Stimulated activated CD8-positive, alpha-beta memory T cell treated with anti-CD3 and anti-CD28 coated beads, Interleukin-12 subunit alpha, Interleukin-12 subunit beta, amount 100 ng/mL, for 1 hour (primary cell): Measurements from ENCODE around the gene TBXAS1.
A peak's percentile ranks its signal among the peaks of the same experiment; 100 is the strongest.

ENCODE experiments used
- DNase-seq: peaks from one replicate; pipeline ENCODE4 v3.0.0-alpha.2; 2020; ENCODE audit warnings: low read depth

TBXAS1 gene

DNA sequence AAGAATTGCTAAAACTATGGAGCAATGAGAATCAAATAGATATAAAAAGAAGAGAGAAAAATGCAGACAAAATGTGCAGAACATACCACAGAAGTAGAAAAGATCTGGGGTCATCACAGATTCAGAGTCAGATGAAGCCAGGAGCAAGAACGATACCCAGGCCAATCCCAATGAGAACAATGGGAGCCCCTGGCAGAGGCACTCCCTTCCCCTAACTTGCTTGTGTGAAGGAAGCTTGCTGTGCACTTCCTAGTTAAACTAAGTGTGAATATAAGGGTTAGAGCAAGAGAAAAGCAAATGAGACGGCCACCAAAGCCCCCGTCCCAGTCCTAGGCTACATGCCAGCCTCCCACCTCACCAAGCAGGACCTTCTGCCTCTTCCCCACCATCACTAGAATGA, 221.0 kb downstream of the TBXAS1 start:
- no peak for DNase-seq

DNA sequence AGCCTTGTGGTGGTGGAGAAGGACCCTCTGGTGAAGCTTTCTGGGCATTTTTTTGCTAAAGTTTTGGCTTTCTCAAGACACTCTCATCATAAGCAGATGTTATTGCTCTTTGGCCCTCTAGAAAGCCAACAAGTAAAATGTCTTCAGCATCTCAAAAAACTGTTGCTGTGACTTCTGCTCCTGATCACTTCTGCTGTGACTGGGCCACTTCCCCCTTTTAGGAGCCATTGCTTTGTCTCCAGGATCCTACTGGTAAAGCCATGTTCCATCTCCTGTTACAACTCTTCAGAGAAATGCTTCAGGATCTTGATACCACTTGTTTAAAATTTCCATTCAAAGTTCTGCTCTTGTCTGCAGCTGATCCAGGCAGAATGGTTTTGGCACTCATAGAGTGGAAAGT, 222.8 kb downstream of the TBXAS1 start:
- no peak for DNase-seq

DNA sequence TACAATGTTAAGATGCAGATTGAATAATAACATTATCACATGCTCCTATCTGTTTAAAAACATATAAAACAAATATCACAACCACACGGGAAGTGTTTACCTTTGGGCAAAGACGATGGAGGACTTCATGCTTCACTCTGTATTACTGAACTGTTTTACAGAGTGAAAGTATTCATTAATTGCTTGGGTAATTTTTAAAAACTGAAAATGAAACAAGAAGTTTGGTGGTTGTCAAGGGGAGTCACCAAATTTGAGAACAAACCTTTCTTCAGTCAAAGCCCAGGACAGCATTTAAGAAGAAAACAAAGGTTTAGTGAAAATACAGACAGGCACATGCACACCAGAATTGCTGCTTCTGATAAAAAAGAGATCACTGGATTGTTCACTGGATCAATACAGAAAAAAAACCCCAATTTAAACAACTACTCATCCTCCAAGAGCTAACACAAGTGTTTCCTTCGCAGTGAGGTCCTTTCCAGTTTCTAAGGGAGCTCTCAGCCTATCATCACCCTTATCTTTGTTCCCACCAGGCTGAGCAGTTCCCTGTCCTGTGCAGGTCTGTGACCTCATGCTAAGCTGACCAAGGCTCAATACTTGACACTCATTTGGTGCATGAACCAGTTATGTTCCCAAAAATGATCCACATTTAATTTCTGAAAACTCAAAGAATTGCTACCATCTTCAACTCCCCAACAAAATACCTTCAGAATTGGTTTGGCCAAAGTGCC, 224.9 kb downstream of the TBXAS1 start:
- no peak for DNase-seq

DNA sequence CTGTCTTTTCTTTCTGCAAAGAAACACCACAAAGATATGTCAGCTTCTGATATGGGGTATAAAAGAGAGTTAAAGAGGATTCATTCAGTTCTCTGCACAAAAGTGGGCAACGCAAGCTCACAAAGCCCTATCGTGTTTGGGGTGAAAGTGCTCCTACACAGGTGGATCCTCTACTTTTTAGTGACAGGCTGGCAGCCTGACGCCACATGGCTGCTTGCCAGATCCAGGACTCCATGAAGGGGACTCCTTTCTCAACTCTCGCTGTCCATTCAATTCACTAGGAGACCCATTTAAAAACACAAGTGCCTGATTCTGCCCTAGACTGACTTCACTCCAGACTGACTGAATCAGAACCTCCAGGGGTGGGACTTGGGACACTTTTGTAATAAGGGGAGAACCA, 225.7 kb downstream of the TBXAS1 start:
- DNase-seq = no peak

DNA sequence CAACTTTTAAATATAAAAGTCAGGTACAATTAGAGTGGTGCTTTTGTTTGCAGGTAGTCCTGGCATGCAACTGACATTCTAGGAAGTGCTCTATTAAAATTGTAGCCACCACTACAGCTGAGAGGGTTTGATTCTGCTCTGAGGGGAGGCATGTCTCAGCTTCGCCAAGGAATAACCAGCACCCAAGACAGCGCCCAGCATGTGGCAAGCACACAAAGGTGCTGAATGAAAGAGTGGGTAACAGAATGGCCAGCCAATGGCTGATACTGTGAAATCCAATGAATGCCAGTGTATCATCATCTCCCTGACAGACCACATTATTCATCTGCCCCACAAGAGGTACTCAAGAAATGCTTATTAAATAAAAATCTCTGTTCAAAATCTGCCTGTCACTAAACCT, 226.8 kb downstream of the TBXAS1 start:
- no peak for DNase-seq

DNA sequence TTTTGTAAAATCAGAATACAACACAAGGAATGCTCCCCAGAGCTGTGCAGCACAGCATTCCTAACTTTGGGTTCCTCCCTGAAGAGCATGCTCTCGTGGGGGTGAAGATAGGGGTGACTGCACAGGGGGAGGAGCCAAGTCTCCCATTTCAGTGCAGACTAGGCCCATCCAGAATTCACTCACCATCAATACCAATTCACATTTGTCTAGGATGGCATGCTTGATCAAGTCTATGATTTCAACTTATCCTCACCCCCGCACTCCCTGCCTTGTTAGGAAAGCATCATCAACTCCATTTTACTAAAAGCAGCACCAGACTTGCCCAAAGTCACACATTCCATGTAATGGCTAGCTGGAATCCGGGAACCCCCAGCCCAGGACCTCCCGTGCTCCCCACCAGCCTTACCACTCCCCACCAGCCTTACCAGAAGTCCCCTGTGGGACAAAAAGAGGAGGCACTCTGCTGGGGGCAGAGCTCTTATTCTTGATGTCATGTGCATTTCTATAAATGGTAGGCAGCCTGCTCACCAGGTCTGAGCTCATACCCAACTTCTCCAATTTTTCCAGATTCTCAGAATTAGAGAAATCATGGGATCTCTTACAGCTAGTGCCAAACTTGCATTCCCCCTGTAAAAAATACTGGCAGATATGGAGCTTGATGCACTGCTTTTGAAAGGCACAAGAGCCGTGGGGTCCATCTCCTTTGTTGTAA, 227.5 kb downstream of the TBXAS1 start:
- DNase-seq = no peak

DNA sequence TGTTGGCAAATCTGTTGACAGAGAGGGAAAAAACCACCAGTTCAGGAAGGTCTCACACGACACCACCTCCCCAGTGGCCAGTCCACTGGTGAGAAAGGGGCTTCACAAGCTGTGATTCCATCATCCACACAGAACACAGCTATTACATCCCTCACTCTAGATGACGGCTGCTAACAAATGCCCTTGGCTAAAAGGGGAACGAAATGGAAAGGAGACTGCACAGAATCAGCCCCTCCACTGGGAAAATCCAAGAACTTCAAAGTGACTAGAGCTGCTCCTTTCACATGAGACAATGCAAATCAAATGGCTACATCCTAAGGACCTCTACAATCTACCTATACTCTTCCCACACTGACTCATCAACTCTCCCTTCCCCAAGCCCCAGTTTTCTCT, 228.1 kb downstream of the TBXAS1 start:
- DNase-seq = no peak

DNA sequence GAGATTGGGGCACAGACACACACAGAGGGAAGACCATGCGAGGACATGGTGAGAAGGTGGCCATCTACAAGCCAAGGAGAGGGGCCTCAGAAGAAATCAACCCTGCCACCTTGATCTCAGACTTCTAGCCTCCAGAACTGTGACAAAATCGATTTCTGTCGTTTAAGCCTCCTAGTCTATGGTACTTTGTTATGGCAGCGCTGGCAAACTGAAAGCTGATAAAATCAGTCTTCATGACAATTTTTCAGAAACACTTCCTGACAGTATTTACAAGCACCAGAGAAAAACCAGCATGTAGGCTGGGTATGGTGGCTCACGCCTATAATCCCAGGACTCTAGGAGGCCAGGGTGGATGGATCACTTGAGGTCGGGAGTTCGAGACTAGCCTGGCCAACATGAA, 229.5 kb downstream of the TBXAS1 start:
- DNase-seq = no peak

DNA sequence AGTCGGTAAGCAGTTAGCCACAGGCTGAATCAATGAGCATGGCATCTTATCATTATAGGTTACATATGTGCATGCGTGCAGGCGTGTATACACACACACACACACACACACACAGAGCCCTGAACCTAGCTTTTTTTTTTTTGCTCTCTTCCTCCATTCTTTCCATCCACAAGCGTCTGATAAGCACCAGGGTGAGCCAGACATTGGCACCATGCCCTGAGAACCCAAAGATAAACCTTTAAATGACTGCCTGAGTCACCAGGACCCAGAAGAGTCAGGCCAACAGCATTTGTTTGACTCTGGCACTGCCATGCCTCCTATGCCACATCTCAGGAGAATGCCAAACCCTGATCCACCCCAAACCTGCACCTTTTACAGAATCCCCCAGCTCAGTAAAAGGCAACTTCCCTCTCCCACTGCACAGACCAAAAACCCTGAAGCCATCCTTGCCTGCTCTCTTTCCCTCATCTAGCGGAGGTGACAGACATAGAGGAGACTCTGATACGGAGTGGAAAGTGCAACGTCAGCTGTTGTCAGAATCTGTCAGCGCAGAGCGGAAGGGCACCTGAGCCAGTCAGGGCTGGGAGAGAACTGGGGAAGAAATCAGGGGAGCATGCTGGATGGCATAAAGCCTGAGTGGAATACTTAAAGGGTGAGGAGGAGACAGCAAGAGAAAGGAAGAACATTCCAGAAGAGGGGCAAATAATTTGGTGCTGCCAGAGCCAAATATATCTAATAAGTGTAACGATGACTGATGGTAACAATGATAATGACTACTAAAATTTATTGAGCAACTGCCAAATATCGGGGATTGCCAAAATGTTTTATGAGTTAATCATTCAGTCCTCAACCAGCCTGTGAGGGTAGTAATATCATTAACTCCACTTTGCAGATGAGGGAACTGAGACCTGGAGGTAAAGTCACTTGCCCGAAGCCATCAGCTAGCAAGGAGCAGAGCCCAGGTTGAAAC, 230.5 kb downstream of the TBXAS1 start:
- DNase-seq = peak; percentile 52

DNA sequence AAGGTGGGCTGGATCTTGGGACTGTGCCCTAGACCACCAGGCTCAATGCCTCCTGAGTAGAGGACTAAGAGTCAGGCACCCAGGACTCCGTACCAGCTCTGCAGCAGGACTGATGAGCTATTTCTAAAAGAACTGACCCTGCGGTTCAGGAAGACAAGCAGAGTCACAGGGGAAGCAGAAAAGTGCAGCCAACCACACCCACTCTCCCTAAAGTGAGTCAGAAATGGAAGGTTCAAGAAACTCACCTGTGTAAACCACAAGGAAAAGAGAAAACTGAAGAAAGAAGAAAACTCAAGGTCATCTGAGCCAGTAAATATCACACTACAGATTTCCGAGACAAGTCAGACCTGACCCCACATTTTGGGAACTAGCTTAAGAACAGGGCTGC, 231.2 kb downstream of the TBXAS1 start:
- DNase-seq = no peak

DNA sequence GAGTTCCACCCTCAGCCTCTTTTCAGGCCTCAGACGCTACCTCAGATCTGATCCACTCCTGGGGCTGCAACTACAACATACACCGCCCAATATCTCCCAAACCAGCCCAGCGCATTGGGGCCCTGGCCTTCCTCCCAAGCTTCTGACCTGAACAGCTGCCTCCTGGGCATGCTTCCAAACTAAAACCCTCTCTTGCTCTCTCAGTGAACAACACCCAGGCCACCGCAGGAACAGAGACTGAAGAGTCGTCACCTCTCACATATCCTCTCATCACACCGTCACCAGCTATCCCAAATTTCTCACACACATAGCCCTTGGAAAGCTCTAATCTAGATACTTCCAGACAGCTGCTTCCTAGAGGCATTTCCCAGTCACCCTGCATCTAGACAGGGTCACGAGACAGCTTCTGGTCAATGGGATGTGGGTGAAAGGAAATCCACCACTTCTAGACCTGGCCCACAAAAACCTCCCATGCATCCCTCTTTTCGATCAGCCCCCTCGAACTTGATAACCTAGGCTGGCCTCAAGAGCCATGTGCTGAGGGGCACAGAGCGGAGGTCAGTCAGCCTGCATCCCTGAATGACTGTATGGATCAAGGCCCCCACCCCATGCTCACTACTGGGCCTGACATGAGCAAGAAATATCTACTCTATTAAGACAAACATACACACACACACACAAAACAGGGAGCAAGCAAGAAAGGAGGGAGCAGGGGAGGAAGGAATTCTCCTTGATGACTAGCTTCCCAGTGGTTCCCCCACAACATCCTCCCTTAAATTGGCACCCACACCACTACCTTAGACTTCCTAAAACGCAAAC, 231.9 kb downstream of the TBXAS1 start:
- DNase-seq = no peak

DNA sequence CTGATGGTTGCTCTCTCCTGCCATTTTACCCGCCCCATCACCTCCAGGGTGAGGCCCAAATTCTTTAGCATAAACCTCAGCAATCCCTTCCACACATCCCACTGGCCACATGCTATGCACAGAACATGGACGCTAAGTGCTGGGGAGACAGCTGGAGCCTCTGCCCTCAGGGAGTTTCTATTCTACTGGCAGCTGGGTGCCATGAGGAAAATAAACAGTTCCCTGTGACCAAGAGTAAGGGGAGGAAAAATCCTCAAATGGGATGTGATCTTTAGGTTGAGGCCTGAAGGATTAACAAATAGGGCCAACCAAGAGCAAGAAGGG, 232.5 kb downstream of the TBXAS1 start:
- no peak for DNase-seq

DNA sequence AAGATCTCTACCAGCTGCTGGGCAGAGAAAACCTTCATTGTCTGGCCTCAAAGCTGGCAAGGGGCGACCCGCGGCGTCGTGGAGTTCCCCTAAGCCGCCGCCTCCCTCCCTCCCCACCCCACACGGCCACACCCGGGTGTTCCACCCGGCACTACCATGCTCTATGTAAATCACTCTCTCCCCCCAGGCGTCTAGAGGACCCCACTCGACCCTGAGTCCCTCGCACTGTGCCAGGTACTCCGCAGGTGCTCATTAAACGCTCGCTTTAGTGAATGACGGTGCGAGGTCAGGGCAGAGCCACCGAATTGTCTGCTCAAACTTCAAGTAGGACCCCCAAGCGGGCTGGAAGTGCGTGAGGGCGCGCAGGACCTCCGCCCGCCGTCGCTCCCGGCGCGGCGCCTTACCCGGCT, 233.1 kb downstream of the TBXAS1 start:
- peak; percentile 45 for DNase-seq

DNA sequence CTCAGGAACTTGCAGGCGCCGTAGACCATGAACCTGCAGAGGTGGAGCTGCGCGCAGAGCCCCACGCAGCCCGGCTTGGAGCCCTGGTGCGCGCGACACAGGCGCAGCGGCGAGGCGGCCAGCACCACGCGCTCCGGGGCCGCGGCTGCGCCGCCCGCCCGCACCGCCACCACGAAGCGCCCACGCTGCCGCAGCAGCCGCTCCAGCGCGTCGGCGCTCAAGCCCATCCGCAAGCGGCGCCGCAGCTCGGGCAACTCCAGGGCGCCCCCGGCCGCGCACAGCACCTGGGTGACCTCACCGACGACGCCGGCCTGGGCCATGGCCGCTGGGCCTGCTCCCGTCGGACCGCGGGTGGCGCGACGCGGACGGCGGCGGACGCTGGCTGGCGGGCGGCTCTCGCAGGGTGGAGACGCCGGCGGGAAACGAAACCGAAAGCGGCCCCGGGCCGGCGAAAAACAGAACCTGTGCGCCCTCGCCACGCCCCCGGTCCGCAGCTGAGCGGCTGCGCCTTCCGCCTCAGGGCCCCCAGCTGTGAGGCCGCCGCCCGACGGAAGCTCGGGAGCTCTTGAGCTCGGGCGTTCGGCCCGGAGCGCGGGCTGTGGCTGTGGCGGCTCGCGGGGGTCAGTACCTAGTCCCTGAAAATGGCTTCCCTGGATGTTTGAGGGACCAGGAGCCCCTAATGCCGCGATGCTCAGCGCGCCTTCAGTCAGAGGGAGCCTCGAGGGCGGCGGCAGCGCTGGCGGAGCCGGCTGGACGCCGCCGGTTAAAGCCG, 233.7 kb downstream of the TBXAS1 start, which contains the start of gene PARP12:
Gene PARP12 (minus strand): TSS at position 424 of the 772 bp plus-strand sequence. CDS start 104 bp downstream, at position 320.
- peak; percentile 80 for DNase-seq

DNA sequence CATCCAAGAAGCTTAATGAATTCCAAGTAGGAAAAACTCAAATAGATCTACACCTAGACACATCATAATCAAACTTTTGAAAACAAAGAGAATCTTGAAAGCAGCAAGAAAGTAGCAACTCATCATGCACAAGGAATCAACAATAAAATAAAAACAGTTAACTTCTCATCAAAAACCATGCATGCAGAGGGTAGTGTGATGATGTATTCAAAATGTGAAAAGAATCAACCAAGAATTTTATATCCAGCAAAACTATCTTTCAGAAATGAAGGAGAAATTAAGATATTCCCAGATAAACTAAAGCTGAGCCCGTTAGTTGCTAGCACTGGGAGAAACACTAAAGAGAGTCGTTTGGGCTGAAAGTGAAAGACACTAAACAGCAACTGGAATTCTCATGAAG, 238.0 kb downstream of the TBXAS1 start:
- no peak for DNase-seq

DNA sequence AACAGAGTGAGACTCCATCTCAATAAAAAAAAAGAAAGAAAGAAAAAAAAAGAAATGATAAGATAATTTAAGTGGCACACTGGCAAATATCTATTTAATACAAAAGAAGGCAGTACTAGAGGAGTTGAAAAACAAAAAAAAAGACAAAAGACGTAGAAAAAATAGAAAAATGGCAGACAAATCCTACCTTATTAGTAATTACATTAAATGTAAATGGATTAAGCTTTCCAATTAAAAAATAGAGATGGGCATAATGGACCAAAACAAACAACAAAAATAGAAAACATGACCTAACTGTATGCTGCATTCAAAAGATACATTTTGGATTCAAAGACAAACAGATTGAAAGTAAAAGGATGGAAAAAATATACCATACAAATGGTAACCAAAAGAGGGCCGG, 239.0 kb downstream of the TBXAS1 start:
- DNase-seq = no peak

DNA sequence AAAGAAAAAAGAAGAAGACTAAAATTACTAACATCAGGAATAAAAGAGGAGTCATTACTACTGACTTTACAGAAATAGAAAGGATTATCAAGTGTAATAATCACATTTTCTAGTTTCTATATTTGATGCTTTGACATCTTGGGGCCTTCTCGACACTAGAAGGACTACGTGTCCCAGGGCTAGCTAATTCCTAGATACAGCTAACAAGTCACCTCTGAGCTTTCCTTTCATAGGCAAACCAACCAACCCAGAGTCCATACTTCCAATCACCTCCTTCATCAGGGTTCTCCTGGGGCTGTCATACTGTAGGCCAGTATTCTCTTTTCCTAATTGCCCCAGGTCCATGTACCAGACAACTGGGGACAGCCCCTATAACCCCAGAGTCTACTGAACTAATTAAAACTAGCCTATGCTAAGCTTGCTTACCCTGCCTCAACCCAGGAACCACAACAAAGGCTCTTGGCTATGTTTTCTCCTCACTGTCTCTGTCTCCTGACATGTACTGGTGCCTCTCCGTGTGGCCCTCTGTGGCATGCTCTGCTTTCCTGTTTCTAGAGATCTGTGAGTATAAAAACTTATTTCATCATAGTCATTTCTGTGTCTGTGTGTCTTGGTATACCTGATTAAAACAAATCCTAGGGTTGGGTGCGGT, 240.4 kb downstream of the TBXAS1 start:
- DNase-seq = no peak
